ENCODE measurements around the gene NPAS3. TPM values are rescaled to one million over a fixed set of nuclear protein-coding genes. Genes with fewer than 3 reads are reported as not detected.
"Not testable (repeated sequence)": the region's sequence is repeated elsewhere in the genome, so short reads cannot be mapped to it uniquely, and the experiment has no call there.

NPAS3 gene
- total RNA-seq, 1 donor from 2014 or later = 1.6 TPM

DNA sequence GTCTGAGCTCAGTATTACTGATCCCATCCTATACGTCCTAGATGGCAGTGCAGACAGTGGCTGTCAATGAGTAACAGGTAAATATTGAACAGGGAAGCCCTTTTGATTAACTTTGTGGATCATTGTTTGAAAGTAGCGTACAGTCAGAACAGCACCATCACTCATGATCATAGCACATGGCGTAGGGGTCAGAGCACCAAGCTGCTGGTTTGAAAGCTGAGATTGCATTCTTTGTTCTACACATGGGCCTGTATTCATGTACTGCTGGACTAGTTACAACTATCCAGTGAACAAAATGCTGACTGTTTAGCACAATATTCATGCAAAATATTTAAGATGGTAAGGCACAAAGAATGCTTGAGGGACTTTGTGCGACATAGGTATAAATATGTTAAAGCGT, 131.8 kb downstream of the NPAS3 start:
- no peaks in the 10 kb centered on the region for H3K9me3 Mint-ChIP-seq (ENCODE audit: unreplicated experiment)
- no peak overlapping the region for H3K4me3 Mint-ChIP-seq (ENCODE audit: unreplicated experiment)
- no peak for DNase-seq (ENCODE audit: low spot score)
- TF ChIP-seq, protein P1, sequence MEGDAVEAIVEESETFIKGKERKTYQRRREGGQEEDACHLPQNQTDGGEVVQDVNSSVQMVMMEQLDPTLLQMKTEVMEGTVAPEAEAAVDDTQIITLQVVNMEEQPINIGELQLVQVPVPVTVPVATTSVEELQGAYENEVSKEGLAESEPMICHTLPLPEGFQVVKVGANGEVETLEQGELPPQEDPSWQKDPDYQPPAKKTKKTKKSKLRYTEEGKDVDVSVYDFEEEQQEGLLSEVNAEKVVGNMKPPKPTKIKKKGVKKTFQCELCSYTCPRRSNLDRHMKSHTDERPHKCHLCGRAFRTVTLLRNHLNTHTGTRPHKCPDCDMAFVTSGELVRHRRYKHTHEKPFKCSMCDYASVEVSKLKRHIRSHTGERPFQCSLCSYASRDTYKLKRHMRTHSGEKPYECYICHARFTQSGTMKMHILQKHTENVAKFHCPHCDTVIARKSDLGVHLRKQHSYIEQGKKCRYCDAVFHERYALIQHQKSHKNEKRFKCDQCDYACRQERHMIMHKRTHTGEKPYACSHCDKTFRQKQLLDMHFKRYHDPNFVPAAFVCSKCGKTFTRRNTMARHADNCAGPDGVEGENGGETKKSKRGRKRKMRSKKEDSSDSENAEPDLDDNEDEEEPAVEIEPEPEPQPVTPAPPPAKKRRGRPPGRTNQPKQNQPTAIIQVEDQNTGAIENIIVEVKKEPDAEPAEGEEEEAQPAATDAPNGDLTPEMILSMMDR (IDR thresholded peaks at IDR 0.05; ENCODE audit: unreplicated experiment) = no peak
- H3K27ac Mint-ChIP-seq (ENCODE audit: unreplicated experiment) = no peak overlapping the region
- no peaks in the 10 kb centered on the region for H3K27me3 Mint-ChIP-seq (ENCODE audit: unreplicated experiment)
- H3K4me1 Mint-ChIP-seq (ENCODE audit: unreplicated experiment) = no peaks in the 10 kb centered on the region
- no peaks in the 10 kb centered on the region for H3K36me3 Mint-ChIP-seq (ENCODE audit: low read depth, unreplicated experiment)

DNA sequence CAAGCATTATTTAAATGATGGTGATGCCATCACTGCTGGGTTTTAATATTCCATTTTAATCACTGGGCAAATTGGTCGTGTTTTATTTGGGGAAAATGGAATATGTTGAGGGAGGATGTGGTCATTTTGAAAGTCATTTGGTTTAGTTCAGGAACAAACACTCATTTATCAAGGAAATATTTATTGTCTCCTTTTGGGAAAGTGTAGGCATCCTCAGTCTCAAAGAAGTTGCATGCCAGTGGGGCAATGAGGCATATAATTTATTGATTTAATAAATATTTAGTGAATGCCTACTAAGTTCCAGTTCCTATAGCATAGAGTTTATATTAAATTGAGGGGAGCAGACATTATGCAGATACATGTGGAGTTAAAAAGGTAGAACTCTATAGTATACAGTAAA, 134.3 kb downstream of the NPAS3 start:
- no peaks in the 10 kb centered on the region for H3K27me3 Mint-ChIP-seq (ENCODE audit: unreplicated experiment)
- no peak for DNase-seq (ENCODE audit: low spot score)
- H3K36me3 Mint-ChIP-seq (ENCODE audit: low read depth, unreplicated experiment) = no peaks in the 10 kb centered on the region

DNA sequence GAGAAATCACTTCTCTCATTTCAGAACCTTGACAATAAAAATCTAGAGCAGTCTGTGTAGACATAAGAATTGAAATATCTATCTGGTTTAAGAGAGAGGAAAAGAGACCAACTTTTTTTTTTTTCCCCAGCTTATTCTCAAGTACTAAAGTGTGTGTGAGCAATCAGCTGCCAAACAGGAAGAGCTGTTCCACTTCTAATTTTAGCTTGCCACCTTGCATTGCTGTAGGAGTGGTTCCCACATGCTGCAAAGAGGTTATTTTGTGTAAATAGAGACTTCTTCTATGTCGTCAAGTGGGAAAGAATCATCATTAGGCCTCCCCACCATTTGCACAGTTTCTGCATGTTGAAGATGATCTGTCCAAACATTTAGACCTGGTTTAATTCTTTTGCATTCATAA, 142.6 kb downstream of the NPAS3 start:
- no peaks in the 10 kb centered on the region for H3K27me3 Mint-ChIP-seq (ENCODE audit: unreplicated experiment)
- H3K27ac Mint-ChIP-seq (ENCODE audit: unreplicated experiment) = no peak overlapping the region
- no peak overlapping the region for H3K4me3 Mint-ChIP-seq (ENCODE audit: unreplicated experiment)
- TF ChIP-seq, protein P1 (IDR thresholded peaks at IDR 0.05; ENCODE audit: unreplicated experiment) = no peak
- H3K36me3 Mint-ChIP-seq (ENCODE audit: low read depth, unreplicated experiment) = no peaks in the 10 kb centered on the region
- H3K9me3 Mint-ChIP-seq (ENCODE audit: unreplicated experiment) = no peaks in the 10 kb centered on the region
- DNase-seq (ENCODE audit: low spot score) = no peak
- H3K4me1 Mint-ChIP-seq (ENCODE audit: unreplicated experiment) = peaks cover 19% of the 10 kb centered on the region

More for the DNA sequence above, 134.3 kb downstream of the NPAS3 start:
- Mint-ChIP-seq H3K27ac (ENCODE audit: unreplicated experiment) (no peak overlapping the region), H3K4me3 (ENCODE audit: unreplicated experiment) (no peak overlapping the region), H3K4me1 (ENCODE audit: unreplicated experiment) (peaks cover 7% of the 10 kb centered on the region), H3K9me3 (ENCODE audit: unreplicated experiment) (no peaks in the 10 kb centered on the region)
- TF ChIP-seq, protein P1 (IDR thresholded peaks at IDR 0.05; ENCODE audit: unreplicated experiment) = no peak

DNA sequence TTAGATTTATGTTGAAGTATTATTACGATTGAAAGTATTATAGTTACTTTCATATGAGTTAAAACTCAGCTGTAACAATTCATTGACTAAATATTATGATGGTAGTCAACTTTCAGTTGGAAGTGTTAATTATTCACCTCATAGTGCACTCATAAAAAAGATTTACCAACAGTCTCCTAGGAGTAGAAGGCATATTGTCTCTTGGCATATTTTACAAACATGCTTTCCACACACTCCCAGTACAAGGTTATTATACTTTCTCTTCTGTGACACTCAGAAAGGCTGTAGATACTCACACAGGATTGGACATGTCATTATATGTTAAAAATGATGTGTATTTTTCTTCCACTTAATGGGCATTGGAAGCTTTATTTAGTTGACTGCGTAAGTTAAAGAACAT, 147.1 kb downstream of the NPAS3 start:
- H3K4me3 Mint-ChIP-seq (ENCODE audit: unreplicated experiment) = no peak overlapping the region
- H3K36me3 Mint-ChIP-seq (ENCODE audit: low read depth, unreplicated experiment) = peaks cover 5% of the 10 kb centered on the region
- no peak for DNase-seq (ENCODE audit: low spot score)
- no peak overlapping the region for H3K27ac Mint-ChIP-seq (ENCODE audit: unreplicated experiment)
- peaks cover 8% of the 10 kb centered on the region for H3K4me1 Mint-ChIP-seq (ENCODE audit: unreplicated experiment)
- TF ChIP-seq, protein P1 (IDR thresholded peaks at IDR 0.05; ENCODE audit: unreplicated experiment) = no peak
- no peaks in the 10 kb centered on the region for H3K9me3 Mint-ChIP-seq (ENCODE audit: unreplicated experiment)
- H3K27me3 Mint-ChIP-seq (ENCODE audit: unreplicated experiment) = no peaks in the 10 kb centered on the region

DNA sequence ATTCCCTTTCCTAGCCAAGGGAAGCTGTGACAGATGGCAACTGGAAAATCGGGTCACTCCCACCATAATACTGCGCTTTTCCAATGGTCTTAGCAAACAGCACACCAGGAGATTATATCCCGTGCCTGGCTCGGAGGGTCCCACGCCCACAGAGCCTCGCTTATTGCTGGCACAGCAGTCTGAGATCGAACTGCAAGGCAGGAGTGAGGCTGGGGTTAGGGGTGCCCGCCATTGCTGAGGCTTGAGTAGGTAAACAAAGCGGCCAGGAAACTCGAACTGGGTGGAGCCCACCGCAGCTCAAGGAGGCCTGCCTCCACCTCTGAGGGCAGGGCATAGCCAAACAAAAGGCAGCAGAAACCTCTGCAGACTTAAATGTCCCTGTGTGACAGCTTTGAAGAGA, 149.6 kb downstream of the NPAS3 start:
- H3K9me3 Mint-ChIP-seq (ENCODE audit: unreplicated experiment) = not testable (repeated sequence)

DNA sequence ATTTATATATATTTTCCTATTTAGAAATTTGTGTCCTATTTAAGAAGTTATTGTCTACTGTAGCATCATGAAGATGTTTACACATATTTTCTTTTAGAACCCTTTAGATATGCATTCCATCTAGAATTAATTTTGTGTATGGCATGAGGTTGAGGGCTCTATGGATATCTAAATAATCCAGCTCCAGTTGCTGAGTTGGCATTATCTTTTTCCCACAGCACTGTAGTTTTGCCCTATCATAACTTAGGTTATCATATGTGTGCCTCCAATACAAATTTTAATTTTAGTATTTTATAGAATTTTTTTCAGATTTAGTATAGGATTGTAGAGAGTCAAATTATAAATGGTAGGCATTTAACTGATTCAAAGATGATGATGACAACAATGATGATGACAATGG, 159.3 kb downstream of the NPAS3 start:
- no peaks in the 10 kb centered on the region for H3K9me3 Mint-ChIP-seq (ENCODE audit: unreplicated experiment)
- H3K4me3 Mint-ChIP-seq (ENCODE audit: unreplicated experiment) = no peak overlapping the region
- H3K36me3 Mint-ChIP-seq (ENCODE audit: low read depth, unreplicated experiment) = no peaks in the 10 kb centered on the region
- DNase-seq (ENCODE audit: low spot score) = no peak
- TF ChIP-seq, protein P1 (IDR thresholded peaks at IDR 0.05; ENCODE audit: unreplicated experiment) = no peak
- H3K27me3 Mint-ChIP-seq (ENCODE audit: unreplicated experiment) = peaks cover 4% of the 10 kb centered on the region
- no peaks in the 10 kb centered on the region for H3K4me1 Mint-ChIP-seq (ENCODE audit: unreplicated experiment)
- no peak overlapping the region for H3K27ac Mint-ChIP-seq (ENCODE audit: unreplicated experiment)

More for the DNA sequence above, 149.6 kb downstream of the NPAS3 start:
- peak overlapping the region; percentile 5 for H3K4me3 Mint-ChIP-seq (ENCODE audit: unreplicated experiment)
- DNase-seq (ENCODE audit: low spot score); H3K27ac Mint-ChIP-seq (ENCODE audit: unreplicated experiment); H3K4me1 Mint-ChIP-seq (ENCODE audit: unreplicated experiment); H3K36me3 Mint-ChIP-seq (ENCODE audit: low read depth, unreplicated experiment); H3K27me3 Mint-ChIP-seq (ENCODE audit: unreplicated experiment): not testable (repeated sequence)
